HG03108 (cell line): ENCODE measurements around the gene AMBP.

ENCODE experiments used
- ATAC-seq: cut with Tn5 transposase; IDR thresholded peaks from one replicate; pipeline ENCODE4 v1.9.1; 2021; ENCODE audit warnings: moderate library complexity; ENCODE audit not compliant: unreplicated experiment

The AMBP gene

DNA sequence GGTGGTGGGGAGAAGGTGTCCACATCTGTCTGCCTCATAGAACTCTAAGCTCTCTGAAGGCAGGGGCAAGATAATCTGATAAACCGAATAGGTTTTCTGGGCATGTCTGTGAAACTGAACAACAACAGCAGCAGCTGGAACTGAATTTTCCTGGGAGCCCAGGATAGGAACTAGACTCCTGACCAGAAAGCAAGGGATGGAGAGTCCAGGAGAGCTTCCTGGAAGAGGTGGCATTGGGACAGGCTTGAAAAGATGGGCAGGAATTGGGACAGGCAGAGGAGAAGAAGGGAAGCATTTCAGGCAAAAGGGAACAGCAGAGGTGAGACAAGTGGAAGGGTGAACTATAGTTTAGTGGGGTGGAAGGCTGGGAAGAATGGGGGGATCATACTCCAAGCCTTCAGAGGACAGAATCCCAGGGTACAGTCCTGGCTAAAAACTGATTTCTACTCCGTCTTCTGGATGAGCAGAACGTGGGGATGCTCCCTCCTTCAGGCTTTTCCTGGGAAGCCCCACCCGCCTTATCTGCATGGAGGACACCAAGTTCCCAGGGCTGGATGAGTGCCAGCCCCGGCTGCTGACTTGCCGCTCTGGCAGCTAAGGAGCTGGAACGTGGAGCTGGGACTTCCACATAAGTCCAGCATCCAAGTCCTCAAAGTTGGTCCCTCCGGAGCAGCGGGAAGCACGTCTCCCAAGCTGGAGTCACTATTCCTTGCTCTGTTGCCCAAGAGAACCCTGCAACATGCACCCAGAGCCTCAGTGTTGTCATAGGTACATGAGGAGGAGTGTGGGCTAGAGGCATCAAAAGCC lies 34.9 kb upstream of the AMBP start:
- no peak for ATAC-seq

DNA sequence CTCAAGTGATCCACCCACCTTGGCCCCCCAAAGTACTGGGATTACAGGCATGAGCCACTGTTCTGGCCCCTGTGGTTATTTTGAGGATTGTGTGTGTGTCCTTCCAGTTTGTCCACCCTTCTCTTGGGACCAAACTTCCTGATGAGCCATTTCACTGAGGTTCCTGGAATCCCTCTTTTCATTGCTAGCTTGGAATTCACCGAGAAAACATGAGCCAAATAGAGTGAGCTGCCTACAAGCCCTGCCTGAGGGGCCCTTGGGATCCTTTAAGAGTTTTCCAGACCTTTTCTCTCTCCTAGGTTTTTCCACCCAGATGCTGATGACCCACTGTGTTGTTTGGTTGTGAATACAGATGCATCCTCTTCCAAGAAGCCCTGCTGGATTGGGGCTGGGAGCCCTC lies 34.2 kb upstream of the AMBP start:
- no peak for ATAC-seq

DNA sequence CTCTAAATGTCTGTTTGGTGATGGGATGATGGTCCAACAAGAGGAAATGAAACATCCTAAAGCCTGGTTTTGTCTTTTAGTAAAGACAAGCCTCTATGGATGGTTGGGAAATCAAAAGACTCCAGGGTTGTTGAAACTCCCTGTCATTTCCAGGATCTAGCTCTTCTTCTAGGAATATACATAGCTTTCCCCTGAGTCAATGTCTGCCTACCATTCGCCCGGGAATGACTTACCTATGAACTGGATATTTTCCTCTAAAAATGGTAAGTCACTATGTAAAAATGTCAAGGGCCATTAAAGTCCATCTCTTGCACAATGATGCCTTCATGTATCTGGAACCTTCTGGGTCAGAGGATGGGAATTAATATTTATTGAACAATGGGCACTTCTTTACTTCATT lies 32.1 kb upstream of the AMBP start:
- ATAC-seq: no peak

DNA sequence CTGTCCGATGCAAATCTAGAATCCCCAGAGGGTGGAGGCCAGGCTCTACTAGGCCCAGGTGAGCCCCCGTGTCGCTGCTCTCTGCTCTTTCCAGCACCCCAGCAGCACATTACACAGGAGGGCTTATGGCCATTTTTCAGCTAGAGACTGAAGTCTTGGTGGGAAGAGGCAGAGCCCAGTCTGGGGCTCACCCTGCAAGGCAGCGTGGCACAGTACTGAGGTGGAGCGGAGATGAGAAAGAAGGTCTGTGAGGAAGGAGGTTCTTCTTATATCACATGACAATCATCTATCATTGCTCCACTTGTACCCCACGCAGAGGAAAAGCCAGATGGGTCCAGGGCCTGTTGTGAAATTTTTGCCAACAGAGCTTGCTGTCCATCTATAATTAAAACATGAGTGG lies 31.0 kb upstream of the AMBP start:
- ATAC-seq: no peak

DNA sequence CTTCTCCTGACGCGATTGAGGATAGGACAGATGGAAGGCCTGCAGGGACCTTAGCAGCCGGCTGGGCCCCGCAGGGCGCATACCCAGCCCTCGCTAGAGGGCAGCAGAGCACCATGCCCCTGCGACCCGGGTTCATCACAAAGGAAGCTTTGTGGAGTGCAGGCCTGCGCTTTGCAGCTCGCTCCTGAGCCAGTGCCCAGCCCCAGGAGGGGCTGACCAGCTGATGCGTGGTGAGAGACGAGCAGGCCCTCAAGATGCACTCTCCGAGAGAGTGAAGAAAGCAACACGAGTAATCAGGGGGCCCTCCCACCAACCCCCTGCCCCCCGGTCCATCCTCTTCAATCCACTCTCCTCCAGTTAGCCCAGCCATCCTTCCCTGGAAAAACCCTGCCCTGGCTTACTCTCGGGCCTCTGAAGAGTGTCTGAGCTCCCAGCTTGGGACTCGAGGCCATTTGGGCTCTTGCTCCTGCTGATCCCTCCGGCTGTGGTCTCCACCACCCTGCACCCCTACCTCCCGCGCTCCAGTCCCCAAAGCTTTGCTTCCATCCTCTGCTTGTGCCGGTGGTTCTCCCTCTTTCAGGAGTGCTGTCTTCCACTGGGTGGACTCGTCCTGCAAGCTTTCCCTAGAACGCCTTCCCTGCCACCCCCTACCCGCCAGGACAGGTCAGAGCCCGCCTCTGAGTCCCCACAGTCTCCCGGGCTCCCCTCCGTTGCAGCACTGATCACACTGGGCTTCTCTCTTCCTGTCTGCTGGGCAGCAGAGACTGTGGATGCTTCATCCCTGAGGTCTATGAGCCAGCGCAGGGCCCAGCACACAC lies 30.1 kb upstream of the AMBP start:
- ATAC-seq: no peak

DNA sequence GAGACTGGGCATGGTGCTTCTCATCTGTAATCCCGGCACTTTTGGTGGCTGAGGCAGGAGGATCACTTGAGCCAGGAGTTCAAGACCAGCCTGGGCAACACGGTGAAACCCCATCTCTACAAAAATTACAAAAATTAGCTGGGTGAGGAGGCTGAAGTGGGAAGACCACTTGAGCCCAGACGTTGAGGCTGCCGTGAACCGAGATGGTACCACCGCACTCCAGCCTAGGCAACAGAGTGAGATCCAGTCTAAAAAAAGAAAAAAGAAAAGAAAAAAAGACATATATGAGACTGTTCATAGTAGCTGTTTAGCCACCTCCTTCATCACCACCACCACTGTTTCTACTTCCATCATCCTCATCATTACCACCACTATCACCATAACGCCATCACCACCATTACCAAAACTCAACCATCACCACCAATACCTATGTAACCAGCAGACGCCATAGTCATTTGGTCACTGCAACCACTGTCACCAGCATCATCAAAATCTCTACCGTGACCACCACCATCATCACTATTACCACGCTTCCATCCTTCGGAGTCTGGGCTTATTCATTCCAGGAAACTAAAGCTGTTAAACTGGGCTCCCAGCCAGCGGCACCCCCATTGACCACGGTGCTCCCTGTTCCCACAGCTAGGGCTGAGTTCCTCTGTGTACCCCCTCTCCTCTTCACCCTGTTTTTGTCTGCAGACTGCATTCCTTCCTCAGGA lies 29.3 kb upstream of the AMBP start:
- ATAC-seq: no peak

DNA sequence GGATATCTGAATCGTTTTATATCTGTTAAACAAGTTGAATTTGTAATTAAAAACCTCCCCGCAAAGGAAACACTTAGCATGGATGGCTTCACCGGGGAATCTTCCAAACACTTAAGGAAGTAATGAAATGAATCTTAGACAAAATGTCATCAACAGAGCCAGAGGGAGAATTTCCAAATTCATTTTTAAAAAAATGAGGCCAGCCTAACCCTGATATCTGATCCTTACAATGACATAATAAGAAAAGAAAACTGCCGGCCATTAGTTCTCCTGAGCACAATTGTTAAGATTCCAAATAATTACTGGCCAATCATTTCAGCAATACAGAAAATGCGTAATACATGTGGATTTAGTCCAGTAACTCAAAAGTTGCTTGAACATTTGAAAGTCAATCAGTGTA lies 27.1 kb upstream of the AMBP start:
- no peak for ATAC-seq

DNA sequence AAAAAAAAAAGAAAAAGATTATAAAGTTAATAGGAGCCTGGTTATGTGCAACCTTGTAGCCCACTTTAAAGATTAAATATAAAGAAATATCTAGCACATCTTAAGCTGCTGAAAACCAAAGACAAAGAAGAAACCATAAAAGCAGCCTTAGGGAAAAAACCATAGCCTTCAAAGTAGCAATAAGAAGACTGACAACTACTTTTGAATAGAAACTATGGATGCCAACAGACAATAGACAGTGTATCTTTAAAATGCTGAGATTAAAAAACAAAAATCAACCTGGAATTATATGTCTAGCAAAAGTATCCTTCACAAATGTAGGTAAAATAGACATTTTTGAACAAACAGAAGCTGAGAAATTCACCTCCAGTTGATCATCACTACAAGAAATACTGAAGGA lies 24.4 kb upstream of the AMBP start:
- ATAC-seq: no peak

DNA sequence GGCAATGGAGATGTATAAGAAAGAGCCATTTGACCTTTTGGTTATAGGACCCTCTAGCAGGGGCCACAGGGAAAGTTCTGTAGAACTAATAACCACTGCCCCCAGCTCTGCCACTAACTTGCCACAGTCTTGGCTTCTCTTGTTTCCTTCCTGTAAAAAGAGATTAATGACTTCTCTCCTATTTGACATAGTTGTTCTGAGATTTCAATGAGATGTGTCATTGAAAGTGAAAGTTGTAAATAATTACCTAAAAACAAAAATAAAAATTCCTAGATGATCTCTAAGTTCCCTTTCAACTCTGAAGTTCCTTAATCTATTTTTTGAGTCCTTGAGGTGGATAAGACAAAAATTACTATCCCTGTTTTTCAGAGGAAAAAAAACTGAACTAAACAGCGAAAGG lies 22.4 kb upstream of the AMBP start:
- no peak for ATAC-seq

DNA sequence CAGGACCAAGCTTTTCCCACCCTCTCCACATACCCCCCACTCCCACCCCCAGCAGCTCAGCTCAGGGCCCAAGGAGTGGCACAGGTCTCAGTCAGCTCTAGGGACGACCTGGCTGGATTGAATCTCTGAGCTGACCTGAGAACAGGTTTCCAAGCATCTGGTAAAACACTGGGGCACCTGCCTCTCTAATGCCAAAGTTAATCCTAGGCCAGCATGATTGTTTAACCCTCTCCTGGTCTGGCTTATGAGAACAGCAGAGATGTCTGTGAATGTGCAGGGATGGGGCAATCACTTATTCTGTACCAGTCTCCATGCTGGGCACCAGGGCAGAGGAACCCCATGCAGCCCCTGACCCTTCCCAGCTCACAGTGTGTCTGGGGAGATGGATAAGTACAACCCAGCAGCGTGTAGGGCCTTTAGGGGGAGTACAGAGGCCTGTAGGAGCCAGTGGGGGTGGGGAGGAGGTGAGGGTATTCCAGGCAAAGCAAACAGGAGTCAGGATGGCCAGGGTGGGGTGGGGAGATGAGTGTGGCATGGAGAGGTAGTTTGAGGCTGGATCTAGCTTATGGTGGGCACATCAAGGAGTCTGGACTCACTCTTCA lies 21.7 kb upstream of the AMBP start:
- no peak for ATAC-seq

DNA sequence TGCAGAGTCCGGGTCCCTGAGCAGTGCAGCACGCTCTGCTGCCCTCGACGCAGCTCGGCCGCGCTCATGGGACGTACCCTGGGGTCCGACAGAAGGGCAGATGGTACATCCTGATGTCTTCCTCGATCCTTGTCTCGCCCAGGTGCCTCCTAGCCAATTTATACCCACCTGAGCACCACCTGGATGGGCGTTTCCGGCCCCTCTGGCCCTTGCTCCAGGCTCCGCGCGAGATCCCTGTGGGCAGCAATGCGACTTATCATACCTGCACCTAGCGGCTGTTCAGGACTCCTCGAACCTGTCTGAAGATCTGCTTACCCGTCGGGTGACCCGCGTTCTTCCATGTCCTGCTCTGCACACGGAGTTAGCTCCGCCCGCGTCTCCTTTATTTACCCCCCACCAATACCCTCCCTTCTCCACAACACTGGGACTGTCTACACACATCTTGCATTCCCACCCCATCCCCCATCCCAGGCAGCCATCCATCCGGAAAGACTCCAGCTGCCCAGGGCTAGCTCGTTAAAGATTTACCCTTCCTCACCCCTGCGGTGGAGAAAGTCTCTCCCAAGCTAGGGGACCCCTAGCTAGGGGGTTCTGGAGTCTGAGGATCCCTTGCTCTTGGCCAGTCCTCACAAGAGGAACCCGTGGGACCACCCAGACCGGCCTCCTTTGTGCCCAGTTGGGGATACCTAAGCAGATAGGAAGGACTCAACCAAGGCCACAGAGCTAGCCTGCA lies 21.0 kb upstream of the AMBP start, which contains the start of gene KIF12:
Gene KIF12, minus strand, starts transcription at position 357 of the 733 bp plus-strand sequence. Its CDS starts 16 bp downstream, at position 341.
- ATAC-seq: no peak

DNA sequence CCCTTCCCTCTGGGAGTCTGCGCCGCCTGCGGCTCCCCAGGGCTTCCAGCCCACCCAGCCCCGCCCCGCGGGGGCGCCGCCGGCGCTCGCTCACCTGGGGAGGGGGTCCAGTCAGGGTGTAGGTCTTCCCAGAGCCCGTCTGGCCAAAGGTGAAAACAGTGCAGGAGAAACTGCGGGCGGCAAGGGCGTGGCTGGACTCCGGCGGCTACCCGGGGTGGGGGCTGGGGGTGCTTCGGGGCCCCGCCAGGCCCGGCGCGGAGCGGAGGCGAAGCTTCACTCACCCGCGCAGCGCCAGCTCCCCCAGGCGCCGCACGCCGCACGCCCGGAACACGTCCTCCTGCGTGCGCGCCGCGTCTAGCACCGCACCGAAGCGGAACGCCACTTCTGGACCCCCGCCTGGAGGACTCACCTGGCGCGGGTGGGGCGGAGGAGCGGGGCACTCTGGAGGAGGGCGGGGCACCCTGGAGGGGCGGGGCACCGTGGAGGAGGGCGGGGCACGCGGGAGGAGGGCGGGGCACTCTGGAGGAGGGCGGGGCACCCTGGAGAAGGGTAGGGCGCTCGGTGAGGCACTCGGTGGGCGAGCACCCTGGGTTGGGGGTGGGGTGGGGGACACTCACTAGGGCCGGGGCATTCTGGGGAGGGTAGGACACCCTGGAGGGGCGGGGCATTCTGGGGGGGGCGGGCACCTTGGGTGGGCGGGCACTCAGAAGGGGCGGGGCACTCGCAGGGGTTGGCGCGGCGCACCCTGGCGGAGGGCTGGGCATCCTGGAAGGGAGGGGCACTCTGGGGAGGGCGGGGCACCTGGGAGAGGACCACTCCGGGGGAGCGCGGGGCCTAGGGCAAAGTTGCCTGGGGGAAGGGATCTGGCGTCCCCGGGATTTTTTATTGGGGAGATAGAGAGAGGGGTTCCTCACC lies 20.2 kb upstream of the AMBP start:
- no peak for ATAC-seq

DNA sequence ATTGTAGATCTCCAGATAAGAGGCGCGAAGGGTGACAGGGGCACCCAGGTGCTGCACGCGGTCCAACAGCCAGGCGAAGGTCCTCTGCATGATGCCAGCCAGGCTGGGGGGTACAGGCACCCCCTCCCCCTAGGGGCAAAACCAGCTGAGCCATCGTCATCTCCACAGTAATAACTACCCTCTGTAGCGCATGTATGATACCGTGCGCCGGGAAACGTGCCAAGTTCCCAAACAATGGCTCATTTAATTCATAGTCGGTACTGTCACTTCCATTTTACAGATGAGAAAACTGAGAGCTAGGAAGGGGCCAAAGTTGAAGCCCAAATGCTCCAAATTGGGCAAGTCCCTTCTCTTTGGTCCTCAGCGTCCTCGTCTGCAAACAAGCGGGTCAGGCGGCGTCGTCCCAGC lies 19.5 kb upstream of the AMBP start:
- no peak for ATAC-seq

DNA sequence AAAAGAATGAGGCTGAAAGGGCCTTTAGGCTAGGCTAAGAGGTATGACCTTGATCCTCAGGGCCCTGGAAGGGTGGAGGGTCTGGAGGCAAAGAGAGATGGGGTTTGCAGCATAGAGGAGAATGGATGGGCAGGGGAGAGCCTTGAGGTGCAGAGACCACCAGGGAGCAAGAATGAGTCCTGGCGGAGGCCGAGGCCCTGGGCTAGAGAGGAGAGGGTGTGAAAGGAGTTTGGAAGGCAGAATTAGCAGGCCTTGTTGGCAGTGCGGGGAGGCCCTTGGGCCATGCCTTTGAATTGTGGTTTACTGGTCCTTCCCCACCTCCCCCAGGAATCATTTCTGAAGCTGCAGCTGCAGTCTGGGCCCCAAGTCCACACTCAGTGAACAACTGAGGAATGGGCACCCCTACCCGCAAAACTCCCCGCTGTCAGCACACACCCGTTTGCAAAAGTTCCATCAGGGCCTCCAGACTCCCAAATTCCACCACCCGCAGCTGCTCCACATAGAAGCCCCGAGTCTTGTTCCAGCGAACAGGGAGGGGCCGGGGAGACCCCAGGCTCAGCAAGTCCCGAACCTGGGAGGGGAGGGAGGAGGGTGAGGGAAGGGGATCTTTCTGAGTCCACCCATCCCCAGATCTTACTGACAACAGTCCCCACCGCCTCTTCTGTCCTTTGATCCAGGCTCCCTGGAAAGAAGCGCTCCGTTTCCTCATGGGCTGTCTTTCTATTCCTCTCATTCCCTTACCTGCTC lies 18.9 kb upstream of the AMBP start:
- ATAC-seq: no peak

DNA sequence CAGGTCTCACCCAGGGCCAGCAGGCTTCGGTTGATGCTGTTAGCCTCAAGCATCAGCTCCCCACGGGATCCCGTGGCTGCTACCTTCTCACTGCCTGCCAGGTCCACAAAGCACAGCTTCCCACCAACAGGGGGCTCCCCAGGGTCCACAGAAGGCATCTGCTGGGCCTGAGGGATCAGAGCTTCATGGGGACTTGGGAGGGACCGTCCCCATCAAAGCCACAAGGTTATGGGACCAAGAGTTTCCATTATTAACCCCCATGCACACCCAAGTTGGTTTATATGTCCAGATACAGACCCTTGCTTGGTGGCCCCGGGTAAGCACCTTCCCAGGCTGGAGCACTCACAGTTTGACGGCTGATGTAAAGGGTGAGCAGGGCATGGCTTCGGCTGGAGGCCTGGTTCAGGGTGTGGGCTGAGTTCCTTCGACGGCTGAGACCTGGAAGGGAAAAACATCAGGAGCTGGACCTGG lies 18.0 kb upstream of the AMBP start:
- ATAC-seq: no peak

DNA sequence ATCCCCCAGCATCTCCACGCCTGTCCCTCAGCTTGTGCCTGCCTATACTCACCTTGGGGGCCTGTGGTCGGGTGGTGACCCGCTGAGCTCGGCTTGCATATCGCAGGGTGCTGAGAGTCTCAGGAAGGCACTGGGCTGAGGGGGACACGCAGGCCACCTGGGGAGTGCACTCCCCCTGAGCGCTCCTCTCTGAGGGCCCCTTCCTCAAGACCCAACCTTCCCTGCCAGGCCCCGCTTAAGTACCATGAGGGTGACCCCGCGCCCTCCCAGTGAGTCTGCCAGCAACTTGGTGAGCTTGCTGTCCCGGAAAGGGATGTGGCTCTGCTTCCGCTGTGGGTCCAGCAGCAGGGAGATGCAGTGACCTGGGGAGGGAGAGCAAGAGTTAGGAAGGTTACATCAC lies 16.9 kb upstream of the AMBP start:
- no peak for ATAC-seq

DNA sequence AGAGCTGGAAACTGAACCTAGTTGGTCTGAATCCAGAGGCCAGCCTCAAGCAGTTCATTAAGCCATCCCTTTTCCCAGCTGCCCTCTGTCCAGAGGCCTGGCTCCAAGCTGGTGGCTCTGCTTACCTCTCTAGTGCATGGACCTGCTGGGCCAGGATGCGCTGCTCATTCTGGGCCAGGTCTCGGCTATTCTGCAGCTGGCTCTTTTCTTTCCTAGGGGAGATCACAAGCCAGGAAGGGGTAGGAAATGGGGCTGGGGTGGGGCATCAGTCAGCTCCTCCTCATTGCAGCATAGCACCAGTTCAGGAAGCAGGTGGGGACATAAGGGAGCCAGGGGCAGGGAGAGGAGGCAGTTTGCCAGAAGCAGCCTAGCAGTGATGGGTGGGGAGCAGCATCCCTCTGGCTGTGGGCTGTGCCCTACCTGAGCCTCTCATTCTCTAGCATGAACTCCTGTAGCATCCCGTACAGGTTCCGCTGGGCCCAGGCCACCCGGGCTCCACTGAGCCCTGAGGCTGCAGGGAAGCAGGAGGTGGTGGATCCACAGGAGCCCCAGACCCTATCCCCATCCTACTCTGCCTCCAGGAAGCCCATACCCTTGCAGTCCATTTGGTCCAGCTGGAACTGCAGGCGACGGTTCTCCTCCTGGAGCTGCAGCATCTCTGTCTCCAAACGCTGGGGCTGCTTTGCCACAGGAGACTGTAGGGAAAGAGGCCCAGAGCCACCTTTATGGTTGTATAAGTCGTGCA lies 15.8 kb upstream of the AMBP start:
- ATAC-seq: no peak

DNA sequence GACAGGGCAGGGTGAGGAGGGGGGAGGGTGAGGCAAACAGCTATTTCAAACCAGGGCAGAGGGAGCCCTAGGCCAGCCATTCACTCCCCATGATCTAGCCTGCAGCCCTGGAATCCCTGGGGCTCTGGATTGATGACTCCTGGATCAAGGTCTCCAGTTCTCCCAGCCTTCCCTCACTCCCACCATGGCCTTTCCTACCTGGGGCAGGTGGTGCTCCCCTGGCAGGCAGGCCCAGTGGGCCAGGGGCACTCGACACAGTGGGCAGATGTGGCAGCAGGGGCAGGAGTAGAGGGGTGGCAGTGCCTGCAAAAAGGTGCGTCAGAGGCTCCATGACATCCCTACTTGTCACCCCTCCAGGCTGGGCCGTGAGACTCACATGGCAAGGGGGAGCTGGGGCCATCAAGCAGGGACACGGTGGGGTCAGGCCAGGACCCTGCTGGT lies 15.0 kb upstream of the AMBP start:
- no peak for ATAC-seq
